Measurements from ENCODE around the gene STC2.

DNA sequence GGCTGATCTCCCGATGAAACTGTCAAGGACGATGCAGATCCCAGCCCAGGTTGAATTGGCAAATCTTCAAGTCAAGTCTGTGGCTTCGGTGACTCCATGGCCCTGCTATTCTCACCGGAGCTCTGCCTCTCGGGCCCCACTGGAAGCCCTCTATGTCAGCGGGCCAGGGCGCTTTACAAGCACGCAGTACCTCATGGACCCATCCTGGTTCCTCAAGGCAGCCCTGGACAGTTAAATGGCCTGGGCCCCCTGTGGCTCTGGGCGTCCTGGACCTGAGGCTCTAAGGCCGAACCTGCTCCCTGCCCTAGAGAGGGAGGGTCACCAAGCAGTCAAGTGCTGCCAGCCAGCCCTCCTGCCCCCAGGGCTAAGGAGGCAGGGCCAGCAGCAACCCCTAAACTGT is 45.3 kb downstream of the STC2 start:
- TF ChIP-seq, protein P1, sequence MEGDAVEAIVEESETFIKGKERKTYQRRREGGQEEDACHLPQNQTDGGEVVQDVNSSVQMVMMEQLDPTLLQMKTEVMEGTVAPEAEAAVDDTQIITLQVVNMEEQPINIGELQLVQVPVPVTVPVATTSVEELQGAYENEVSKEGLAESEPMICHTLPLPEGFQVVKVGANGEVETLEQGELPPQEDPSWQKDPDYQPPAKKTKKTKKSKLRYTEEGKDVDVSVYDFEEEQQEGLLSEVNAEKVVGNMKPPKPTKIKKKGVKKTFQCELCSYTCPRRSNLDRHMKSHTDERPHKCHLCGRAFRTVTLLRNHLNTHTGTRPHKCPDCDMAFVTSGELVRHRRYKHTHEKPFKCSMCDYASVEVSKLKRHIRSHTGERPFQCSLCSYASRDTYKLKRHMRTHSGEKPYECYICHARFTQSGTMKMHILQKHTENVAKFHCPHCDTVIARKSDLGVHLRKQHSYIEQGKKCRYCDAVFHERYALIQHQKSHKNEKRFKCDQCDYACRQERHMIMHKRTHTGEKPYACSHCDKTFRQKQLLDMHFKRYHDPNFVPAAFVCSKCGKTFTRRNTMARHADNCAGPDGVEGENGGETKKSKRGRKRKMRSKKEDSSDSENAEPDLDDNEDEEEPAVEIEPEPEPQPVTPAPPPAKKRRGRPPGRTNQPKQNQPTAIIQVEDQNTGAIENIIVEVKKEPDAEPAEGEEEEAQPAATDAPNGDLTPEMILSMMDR (IDR thresholded peaks at IDR 0.05) = no peak
- TF ChIP-seq POLR2AphosphoS5 (IDR thresholded peaks at IDR 0.05) (no peak), POLR2A (IDR thresholded peaks at IDR 0.05) (no peak), EP300 (IDR thresholded peaks at IDR 0.05) (no peak)

Data from sigmoid colon (tissue), 4 donors.